Type B pancreatic cell (in vitro differentiated cells): ENCODE results near the gene ST6GALNAC3. TPM values are rescaled to one million over a fixed set of nuclear protein-coding genes. Genes with fewer than 3 reads are reported as not detected.

Experiments
- DNase-seq: peaks from one replicate; pipeline ENCODE4 v3.0.0; 2021; ENCODE audit warnings: mixed read lengths; ENCODE audit not compliant: unreplicated experiment; ENCODE audit errors: extremely low spot score
- H3K27ac Mint-ChIP-seq: 2 replicates; pipeline ENCODE4 v1.8.0; 2021; ENCODE audit warnings: mild to moderate bottlenecking, mixed read lengths
- H3K27me3 Mint-ChIP-seq: 2 replicates; pipeline ENCODE4 v1.8.0; 2021; ENCODE audit warnings: mixed read lengths
- H3K36me3 Mint-ChIP-seq: 2 replicates; pipeline ENCODE4 v1.8.0; 2021; ENCODE audit warnings: mixed read lengths
- H3K4me1 Mint-ChIP-seq: one replicate; pipeline ENCODE4 v1.8.0; 2021; ENCODE audit warnings: mixed read lengths; ENCODE audit not compliant: unreplicated experiment
- H3K4me3 Mint-ChIP-seq: 2 replicates; pipeline ENCODE4 v1.8.0; 2021; ENCODE audit warnings: mild to moderate bottlenecking, mixed read lengths
- H3K9me3 Mint-ChIP-seq: 2 replicates; pipeline ENCODE4 v1.8.0; 2021; ENCODE audit warnings: mixed read lengths
- total RNA-seq: library from RNA; stranded (reverse); gene quantifications from 2 replicates; pipeline ENCODE4 v1.2.1, GENCODE V29; 2021; ENCODE audit warnings: low replicate concordance
- TF ChIP-seq, protein P1 (sequence below): fragments of 200-600 bp; sonication (generic); conservative IDR thresholded peaks from 2 replicates; pipeline ENCODE4 v1.5.0; 2021; ENCODE audit warnings: antibody characterized with exemption, mild to moderate bottlenecking

Gene ST6GALNAC3
- total RNA-seq, 1 donor from 2014 or later: 24.7 TPM

DNA sequence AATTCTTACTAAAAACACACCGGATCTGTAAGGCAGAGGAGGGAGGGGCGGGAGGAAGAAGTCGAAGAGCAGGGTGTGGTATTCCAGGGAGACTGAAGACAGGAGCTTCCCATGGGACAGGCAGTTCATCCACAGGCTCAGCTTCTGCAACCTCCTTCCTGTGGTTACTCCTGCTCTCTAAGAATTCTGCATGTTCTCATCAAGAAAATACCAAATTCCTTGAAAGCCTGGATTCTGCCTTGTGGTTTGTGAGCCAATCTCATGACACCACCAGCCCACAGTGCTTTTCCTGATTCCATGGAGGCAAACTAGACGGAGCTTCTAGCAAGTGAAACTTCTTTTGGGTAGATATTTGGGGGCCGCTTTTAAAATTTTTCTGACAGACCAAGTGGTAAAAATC, 1.1 kb upstream of the ST6GALNAC3 start:
- Mint-ChIP-seq H3K4me1 (peaks cover 37% of the 10 kb centered on the region), H3K27ac (no peak overlapping the region), H3K27me3 (peaks cover 19% of the 10 kb centered on the region), H3K9me3 (no peaks in the 10 kb centered on the region), H3K4me3 (peak overlapping the region; percentile 75), H3K36me3 (no peaks in the 10 kb centered on the region)
- TF ChIP-seq, protein P1, sequence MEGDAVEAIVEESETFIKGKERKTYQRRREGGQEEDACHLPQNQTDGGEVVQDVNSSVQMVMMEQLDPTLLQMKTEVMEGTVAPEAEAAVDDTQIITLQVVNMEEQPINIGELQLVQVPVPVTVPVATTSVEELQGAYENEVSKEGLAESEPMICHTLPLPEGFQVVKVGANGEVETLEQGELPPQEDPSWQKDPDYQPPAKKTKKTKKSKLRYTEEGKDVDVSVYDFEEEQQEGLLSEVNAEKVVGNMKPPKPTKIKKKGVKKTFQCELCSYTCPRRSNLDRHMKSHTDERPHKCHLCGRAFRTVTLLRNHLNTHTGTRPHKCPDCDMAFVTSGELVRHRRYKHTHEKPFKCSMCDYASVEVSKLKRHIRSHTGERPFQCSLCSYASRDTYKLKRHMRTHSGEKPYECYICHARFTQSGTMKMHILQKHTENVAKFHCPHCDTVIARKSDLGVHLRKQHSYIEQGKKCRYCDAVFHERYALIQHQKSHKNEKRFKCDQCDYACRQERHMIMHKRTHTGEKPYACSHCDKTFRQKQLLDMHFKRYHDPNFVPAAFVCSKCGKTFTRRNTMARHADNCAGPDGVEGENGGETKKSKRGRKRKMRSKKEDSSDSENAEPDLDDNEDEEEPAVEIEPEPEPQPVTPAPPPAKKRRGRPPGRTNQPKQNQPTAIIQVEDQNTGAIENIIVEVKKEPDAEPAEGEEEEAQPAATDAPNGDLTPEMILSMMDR: no peak
- DNase-seq: no peak

DNA sequence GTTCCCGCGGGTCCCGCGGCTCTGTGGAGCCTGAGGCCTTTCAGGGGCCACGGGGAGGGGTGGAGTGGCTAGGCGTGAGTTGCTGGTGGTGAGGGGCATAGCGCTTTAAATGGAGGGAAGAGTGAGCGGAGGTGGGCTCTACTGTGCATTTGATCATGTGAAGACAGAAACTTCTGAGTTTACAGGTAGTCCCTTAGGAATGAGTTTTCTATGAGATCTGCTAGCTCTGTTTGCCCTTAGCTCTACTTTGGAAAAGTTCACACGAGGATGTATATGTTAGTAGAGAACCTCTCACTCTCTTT, 593 bp downstream of the ST6GALNAC3 start:
- no peaks in the 10 kb centered on the region for H3K36me3 Mint-ChIP-seq
- peaks cover 19% of the 10 kb centered on the region for H3K27me3 Mint-ChIP-seq
- H3K27ac Mint-ChIP-seq: peak overlapping the region; percentile 49
- no peaks in the 10 kb centered on the region for H3K9me3 Mint-ChIP-seq
- no peak for DNase-seq
- TF ChIP-seq, protein P1: no peak
- peak overlapping the region; percentile 95 for H3K4me3 Mint-ChIP-seq
- H3K4me1 Mint-ChIP-seq: peaks cover 45% of the 10 kb centered on the region

DNA sequence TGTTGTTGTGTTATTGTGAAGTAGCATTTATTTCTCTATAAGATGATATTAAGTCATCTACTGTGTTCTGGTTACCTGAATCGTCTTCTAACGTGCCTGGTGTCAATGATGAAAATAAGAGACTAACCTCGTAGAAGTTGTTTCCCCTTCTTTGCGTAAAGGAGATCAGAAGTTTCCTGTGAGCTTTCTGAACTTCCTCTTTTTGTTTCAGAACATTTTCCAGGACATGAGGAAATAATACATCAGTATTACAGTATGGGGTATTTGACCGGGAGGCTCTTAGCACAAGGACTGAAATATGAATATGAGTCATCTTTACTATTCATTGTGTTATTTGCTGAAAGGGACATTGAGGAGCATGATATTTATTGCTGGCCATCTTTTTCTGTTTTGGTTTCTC, 1.3 kb downstream of the ST6GALNAC3 start:
- DNase-seq: no peak
- H3K36me3 Mint-ChIP-seq: no peaks in the 10 kb centered on the region
- TF ChIP-seq, protein P1: no peak
- H3K9me3 Mint-ChIP-seq: no peaks in the 10 kb centered on the region
- no peak overlapping the region for H3K27ac Mint-ChIP-seq
- H3K27me3 Mint-ChIP-seq: peaks cover 19% of the 10 kb centered on the region
- peaks cover 51% of the 10 kb centered on the region for H3K4me1 Mint-ChIP-seq
- H3K4me3 Mint-ChIP-seq: peak overlapping the region; percentile 95

DNA sequence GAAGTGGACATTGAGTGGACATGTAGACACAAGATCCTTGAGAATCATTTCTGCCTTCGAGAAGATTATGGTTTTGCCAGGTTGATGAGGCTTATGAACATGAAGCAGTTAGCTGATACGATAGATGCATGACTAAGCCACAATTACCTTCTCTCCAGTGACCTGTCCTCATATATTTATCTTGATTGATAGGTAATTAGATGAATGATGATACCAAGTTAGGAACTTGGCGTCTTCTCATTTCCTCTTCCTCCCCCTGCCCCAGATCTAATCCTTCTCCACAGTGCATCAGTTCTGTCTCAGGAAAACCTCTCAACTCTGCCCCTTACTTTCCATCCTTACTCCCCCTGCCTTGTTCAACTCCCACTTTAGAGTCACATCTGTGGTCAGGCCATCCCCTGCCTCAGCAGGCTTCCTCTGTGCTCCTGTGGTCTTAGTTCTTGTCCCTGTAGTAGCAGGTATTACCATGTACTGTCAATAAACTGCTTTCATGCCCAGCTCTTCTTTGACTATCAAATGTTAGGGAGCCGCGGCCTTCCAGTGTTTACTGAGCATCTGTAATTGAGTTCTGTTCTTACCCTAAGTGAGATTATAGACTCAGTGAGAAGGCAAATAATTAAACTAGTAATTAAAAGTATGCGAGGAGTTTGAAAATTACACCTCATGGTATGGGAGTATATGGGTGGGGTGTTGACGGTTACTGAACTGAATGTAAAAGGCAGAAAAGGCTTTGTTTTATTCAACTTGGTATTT, 5.1 kb downstream of the ST6GALNAC3 start:
- TF ChIP-seq, protein P1: no peak
- Mint-ChIP-seq H3K27ac (no peak overlapping the region), H3K27me3 (peaks cover 14% of the 10 kb centered on the region), H3K4me3 (no peak overlapping the region), H3K4me1 (peaks cover 60% of the 10 kb centered on the region), H3K36me3 (no peaks in the 10 kb centered on the region), H3K9me3 (no peaks in the 10 kb centered on the region)
- no peak for DNase-seq

DNA sequence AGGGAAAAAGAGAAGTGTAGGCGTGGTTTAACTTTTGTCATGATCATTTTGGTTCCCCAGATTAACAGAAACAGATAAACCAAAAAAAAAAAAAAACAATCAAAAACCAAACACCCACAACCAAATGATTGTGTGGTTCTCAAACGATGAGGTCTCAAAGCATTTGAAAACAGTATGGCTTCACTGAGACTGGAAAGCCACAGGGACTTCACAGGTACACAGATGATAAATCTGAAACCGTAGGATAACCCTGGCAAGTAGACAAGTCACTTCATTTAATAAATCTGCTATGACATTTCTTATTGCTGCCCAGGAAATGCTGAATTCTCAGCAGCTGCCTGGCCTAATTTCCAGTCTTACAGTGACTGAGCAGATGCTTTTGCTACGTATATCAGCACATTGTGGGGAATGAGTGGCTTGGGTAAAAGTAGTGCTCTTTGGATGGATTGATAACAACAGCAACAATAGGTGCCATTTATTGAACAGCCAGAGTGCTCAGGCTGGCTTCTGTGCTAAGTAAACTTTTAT, 6.1 kb downstream of the ST6GALNAC3 start:
- H3K27ac Mint-ChIP-seq: peak overlapping the region; percentile 14
- no peaks in the 10 kb centered on the region for H3K9me3 Mint-ChIP-seq
- H3K27me3 Mint-ChIP-seq: peaks cover 9% of the 10 kb centered on the region
- H3K4me1 Mint-ChIP-seq: peaks cover 67% of the 10 kb centered on the region
- H3K4me3 Mint-ChIP-seq: no peak overlapping the region
- TF ChIP-seq, protein P1: no peak
- DNase-seq: no peak
- no peaks in the 10 kb centered on the region for H3K36me3 Mint-ChIP-seq
